Right lobe of liver (tissue), 6 donors: ENCODE results near the gene CPXM2. TPM values are rescaled to one million over a fixed set of nuclear protein-coding genes. Genes with fewer than 3 reads are reported as not detected.

Source experiments
- ATAC-seq, 4 donors: fragments of 200-7000 bp; cut with Tn5 transposase; one replicate each; pipeline ENCODE4 v1.9.1; 2020; ENCODE audit warnings: mild to moderate bottlenecking in 4 of 4, moderate library complexity in 4 of 4
- DNase-seq, 3 donors: peaks; one replicate each; pipeline ENCODE4 v3.0.0-alpha.2; 2020
- H3K27ac ChIP-seq, 3 donors: fragments of 200-600 bp; one replicate each; pipeline ENCODE4 v1.8.0; 2022
- H3K27me3 ChIP-seq, 2 donors: fragments of 200-600 bp; one replicate each; pipeline ENCODE4 v1.8.0; 2022
- H3K36me3 ChIP-seq, 4 donors: fragments of 200-600 bp; sonication (generic) in 1 of 4; one replicate each; pipeline versions ENCODE4 v1.5.1 to v1.8.0; 2017 to 2022; ENCODE audit warnings: control low read depth in 1 of 4
- H3K4me1 ChIP-seq, 4 donors: fragments of 200-600 bp; sonication (generic) in 1 of 4; one replicate each; pipeline versions ENCODE4 v1.5.1 to v1.8.0; 2017 to 2022; ENCODE audit warnings: control low read depth in 1 of 4
- H3K4me3 ChIP-seq, 3 donors: fragments of 200-600 bp; one replicate each; pipeline ENCODE4 v1.8.0; 2022
- H3K9me3 ChIP-seq, 4 donors: fragments of 200-600 bp; sonication (generic) in 1 of 4; one replicate each; pipeline versions ENCODE4 v1.5.1 to v1.8.0; 2017 to 2022; ENCODE audit warnings: control low read depth in 1 of 4
- POLR2A ChIP-seq: fragments of 450-650 bp; IDR thresholded peaks from one replicate; pipeline ENCODE4 v1.6.1; 2017; ENCODE audit warnings: antibody characterized with exemption, mild to moderate bottlenecking
- WGBS: methylation state at CpG from one replicate; pipeline ENCODE4 v1.1.6; 2018; ENCODE audit warnings: low coverage, low lambda C conversion rate; ENCODE audit not compliant: insufficient coverage; ENCODE audit errors: missing lambda C conversion rate; 5-methylcytosine and 5-hydroxymethylcytosine counted together
- intact Hi-C, 2 donors: fragments of 100-400 bp; cut with DNase I; formaldehyde crosslinking; loops; one replicate each; pipeline versions ENCODE4 v1.11.2 to v1.14.1; 2022
- total RNA-seq, 6 experiments: library from RNA; depleted of rRNA in 2 of 6; stranded (reverse); fragments of >200 nt in 2 of 6; fragmentation: NEBNext Ultra II Directional in 3 of 6; extraction: Animal tissue kit (Norgen Biotek cat#: 25700) in 3 of 6; gene quantifications; one replicate each; pipeline versions ENCODE4 v1.1.0 to v1.2.4, GENCODE V29; 2016 to 2023
- TF ChIP-seq, protein P1 (sequence below), 4 donors: fragments of 200-600 bp in 3 of 4; fragments of 450-650 bp in 1 of 4; IDR thresholded peaks; one replicate each; pipeline versions ENCODE4 v1.5.1 to v1.8.0; 2016 to 2022; ENCODE audit warnings: antibody characterized with exemption in 4 of 4, mild to moderate bottlenecking in 2 of 4
- donor health status: DM: no; HTN: yes; CAD: no.
- donor health status: DM: no; HTN: no; CAD: no.
- donor health status: DM: no; HTN: no; CAD: no.
- donor health status: DM: no; HTN: yes; CAD: no.
- donor health status: DM: no; HTN: yes; CAD: no.

The CPXM2 gene
- total RNA-seq, 6 experiments from 2014 or later: 0.29 to 2.6 (median 0.69) TPM

DNA sequence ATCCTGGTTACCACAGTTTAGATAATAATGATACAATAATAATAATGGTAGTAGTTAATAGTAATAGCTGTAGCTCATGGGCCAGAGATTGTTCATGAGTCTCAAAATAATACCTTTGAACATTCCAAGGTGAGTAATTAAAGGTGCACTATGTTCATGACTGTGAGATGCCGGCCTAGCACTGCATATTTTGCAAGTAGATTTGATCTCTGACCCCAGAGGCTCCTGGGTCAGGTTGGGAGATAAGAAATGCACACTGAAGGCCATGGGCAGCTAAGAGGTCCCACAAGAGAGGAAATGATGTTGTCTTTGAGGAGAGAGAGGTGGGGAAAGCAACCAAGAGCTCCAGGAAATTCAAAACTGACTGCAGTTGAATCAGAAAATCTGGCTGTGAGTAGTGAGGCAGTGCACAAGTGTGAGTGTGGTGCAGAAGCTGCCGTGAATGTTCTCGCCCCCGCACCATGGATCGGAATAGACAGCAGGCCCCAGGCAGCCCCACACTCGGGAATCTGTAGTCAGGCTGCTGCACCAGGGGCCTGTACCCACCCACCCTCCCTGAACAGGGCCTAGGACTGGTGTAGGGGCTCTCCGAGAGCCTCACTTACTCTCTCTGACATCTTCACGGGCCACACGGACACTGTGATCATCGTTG is 11.9 kb downstream of the CPXM2 start:
- ATAC-seq (no peak), DNase-seq (no peak)
- Histone ChIP-seq H3K4me3 (no peak overlapping the region), H3K27me3 (no peaks in the 10 kb centered on the region), H3K27ac (no peak overlapping the region), H3K4me1 (no peaks in the 10 kb centered on the region), H3K9me3 (no peaks in the 10 kb centered on the region), H3K36me3 (no peaks in the 10 kb centered on the region)
- 69% methylated on average over 4 of the region's 10 CpGs for WGBS
- TF ChIP-seq, protein P1, sequence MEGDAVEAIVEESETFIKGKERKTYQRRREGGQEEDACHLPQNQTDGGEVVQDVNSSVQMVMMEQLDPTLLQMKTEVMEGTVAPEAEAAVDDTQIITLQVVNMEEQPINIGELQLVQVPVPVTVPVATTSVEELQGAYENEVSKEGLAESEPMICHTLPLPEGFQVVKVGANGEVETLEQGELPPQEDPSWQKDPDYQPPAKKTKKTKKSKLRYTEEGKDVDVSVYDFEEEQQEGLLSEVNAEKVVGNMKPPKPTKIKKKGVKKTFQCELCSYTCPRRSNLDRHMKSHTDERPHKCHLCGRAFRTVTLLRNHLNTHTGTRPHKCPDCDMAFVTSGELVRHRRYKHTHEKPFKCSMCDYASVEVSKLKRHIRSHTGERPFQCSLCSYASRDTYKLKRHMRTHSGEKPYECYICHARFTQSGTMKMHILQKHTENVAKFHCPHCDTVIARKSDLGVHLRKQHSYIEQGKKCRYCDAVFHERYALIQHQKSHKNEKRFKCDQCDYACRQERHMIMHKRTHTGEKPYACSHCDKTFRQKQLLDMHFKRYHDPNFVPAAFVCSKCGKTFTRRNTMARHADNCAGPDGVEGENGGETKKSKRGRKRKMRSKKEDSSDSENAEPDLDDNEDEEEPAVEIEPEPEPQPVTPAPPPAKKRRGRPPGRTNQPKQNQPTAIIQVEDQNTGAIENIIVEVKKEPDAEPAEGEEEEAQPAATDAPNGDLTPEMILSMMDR (IDR thresholded peaks at IDR 0.05): no peak
- no peak for TF ChIP-seq POLR2A
- intact Hi-C loops: no loop called here

DNA sequence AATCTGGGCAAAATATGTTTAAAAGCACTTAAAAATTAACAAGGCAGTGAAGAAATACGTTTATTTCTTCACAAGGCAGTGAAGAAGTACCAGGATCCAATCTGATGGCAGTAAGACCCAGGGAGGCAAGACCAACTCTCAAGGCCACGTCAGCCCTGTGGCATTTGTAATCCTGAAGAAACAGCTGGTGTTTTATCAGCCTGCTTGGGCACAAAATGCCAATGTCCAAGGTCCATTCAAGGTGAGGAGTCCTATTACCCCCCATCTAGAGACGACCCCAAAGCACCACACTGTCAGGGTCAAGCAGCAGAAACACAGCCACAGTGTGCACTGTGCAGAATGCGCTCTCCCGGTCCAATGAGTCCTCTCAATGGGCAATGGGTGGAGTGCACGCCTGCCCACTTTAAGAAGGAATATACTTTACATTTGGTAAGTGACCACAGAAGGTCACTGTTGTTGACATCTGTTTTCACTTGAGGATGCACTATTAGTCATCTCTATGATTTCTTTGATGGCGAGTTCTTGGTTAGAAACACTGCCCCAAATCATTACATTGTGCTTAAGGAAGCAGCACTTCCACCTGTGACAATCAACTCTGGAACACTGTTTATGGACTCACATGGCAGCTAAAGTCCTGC is 12.8 kb downstream of the CPXM2 start:
- 59% methylated on average over 5 of the region's 7 CpGs for WGBS
- H3K9me3 ChIP-seq: no peaks in the 10 kb centered on the region
- TF ChIP-seq POLR2A: no peak
- TF ChIP-seq, protein P1 (IDR thresholded peaks at IDR 0.05): no peak
- intact Hi-C loops: no loop called here
- no peak overlapping the region for H3K27ac ChIP-seq
- no peaks in the 10 kb centered on the region for H3K27me3 ChIP-seq
- no peak overlapping the region for H3K4me3 ChIP-seq
- H3K4me1 ChIP-seq: no peaks in the 10 kb centered on the region
- ATAC-seq (no peak), DNase-seq (peak in 1 of 3 donors; percentile 16)
- no peaks in the 10 kb centered on the region for H3K36me3 ChIP-seq

DNA sequence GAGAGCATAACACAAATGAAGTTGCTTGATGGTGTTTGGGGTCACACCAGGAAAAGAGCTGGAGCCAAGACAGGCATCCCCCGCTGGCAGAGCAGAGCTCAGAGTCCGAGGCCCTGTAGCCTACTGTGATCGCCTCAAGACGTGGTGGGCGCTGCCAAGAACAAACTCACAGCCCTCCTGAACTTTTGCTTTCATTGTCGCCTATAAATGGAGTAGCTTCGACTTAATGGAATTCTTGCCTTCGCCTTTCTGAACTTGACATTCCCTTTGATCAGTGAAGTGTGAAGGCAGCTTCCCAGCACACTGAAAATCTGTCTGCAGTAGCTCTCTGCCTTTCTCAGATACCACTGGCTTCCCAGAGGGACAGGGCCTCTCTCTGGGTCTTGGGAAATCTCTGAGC is 21.3 kb downstream of the CPXM2 start:
- no peak overlapping the region for H3K4me3 ChIP-seq
- intact Hi-C loops: no loop called here
- no peaks in the 10 kb centered on the region for H3K36me3 ChIP-seq
- TF ChIP-seq, protein P1 (IDR thresholded peaks at IDR 0.05): no peak
- no peak for TF ChIP-seq POLR2A
- no peaks in the 10 kb centered on the region for H3K27me3 ChIP-seq
- H3K27ac ChIP-seq: no peak overlapping the region
- no peaks in the 10 kb centered on the region for H3K9me3 ChIP-seq
- peak in 1 of 3 donors; percentile 5 for DNase-seq
- H3K4me1 ChIP-seq: no peaks in the 10 kb centered on the region
- WGBS: no CpG with 5 or more reads among the region's 8 CpGs
- no peak for ATAC-seq

DNA sequence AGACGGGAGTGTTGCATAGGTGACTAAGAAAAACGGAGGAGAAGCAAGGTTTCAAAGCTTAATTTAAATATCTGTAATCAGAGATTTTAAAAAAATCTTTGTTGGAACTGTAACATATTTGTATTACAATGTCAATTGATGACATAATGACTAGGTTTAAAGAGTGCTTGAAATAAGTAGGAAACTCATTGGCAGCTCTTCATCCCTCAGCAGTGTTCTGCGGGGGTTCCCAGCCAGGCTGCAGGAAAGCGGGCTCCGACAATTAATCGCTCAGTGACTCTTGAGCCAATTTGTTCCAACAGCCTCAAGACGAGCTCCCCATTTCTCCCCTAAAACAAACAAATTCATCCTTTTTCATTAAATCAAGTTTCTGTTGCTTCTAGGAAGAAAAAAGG is 22.6 kb downstream of the CPXM2 start:
- DNase-seq (peak in 1 of 3 donors; percentile 9), ATAC-seq (no peak)
- no peaks in the 10 kb centered on the region for H3K4me1 ChIP-seq
- 77% methylated on average over 7 of the region's 7 CpGs for WGBS
- no peak overlapping the region for H3K27ac ChIP-seq
- H3K9me3 ChIP-seq: no peaks in the 10 kb centered on the region
- intact Hi-C loops: no loop called here
- no peak for TF ChIP-seq POLR2A
- TF ChIP-seq, protein P1 (IDR thresholded peaks at IDR 0.05): no peak
- no peaks in the 10 kb centered on the region for H3K36me3 ChIP-seq
- H3K4me3 ChIP-seq: no peak overlapping the region
- H3K27me3 ChIP-seq: no peaks in the 10 kb centered on the region
